Natural killer cell (primary cell): ENCODE measurements around the gene ZNF283. TPM values are rescaled to one million over a fixed set of nuclear protein-coding genes. Genes with fewer than 3 reads are reported as not detected.
A peak's percentile ranks its signal among the peaks of the same experiment; 100 is the strongest.

ENCODE experiments used
- ATAC-seq, 3 donors: fragments of 150-1000 bp in 2 of 3; fragments of 200-7000 bp in 1 of 3; cut with Tn5 transposase; 1 replicate in 1 of 3; 2 replicates in 2 of 3; pipeline ENCODE4 v1.10.0; 2021; ENCODE audit warnings: mild to moderate bottlenecking in 2 of 3, moderate library complexity in 2 of 3
- DNase-seq, 2 donors: peaks; one replicate each; pipeline versions ENCODE4 v3.0.0 to v3.0.0-alpha.2; 2013 to 2021; ENCODE audit warnings: mixed read lengths in 1 of 2
- H3K27ac ChIP-seq: one replicate; pipeline ENCODE4 v1.5.1; 2013; ENCODE audit warnings: mild to moderate bottlenecking, low read length
- H3K27me3 ChIP-seq: one replicate; pipeline ENCODE4 v1.6.1; 2013; ENCODE audit warnings: low read length; ENCODE audit not compliant: control insufficient read depth, insufficient read depth
- H3K36me3 ChIP-seq: one replicate; pipeline ENCODE4 v1.6.1; 2013; ENCODE audit warnings: low read length; ENCODE audit not compliant: control insufficient read depth, insufficient read depth
- H3K4me1 ChIP-seq: one replicate; pipeline ENCODE4 v1.6.1; 2013; ENCODE audit warnings: low read length; ENCODE audit not compliant: control insufficient read depth, insufficient read depth
- H3K4me3 ChIP-seq: one replicate; pipeline ENCODE4 v1.5.1; 2013; ENCODE audit warnings: low read length
- H3K9me3 ChIP-seq: one replicate; pipeline ENCODE4 v1.6.1; 2013; ENCODE audit warnings: low read length; ENCODE audit not compliant: control insufficient read depth, insufficient read depth
- H3K27ac Mint-ChIP-seq, 2 donors: one replicate each; pipeline ENCODE4 v1.8.0; 2022; ENCODE audit warnings: mild to moderate bottlenecking in 2 of 2, mixed read lengths in 2 of 2, moderate library complexity in 1 of 2
- H3K27me3 Mint-ChIP-seq, 2 donors: one replicate each; pipeline ENCODE4 v1.8.0; 2022; ENCODE audit warnings: low read depth in 2 of 2, mixed read lengths in 2 of 2
- H3K36me3 Mint-ChIP-seq: one replicate; pipeline ENCODE4 v1.8.0; 2022; ENCODE audit warnings: mixed read lengths
- H3K4me1 Mint-ChIP-seq, 2 donors: one replicate each; pipeline ENCODE4 v1.8.0; 2022; ENCODE audit warnings: mixed read lengths in 2 of 2
- H3K4me3 Mint-ChIP-seq: one replicate; pipeline ENCODE4 v1.8.0; 2022; ENCODE audit warnings: mild to moderate bottlenecking, moderate library complexity, mixed read lengths
- H3K9me3 Mint-ChIP-seq, 2 donors: one replicate each; pipeline ENCODE4 v1.8.0; 2022; ENCODE audit warnings: mixed read lengths in 2 of 2
- WGBS: methylation state at CpG from one replicate; pipeline ENCODE4 v1.1.7; 2013; ENCODE audit warnings: missing lambda C conversion rate; ENCODE audit not compliant: insufficient coverage; 5-methylcytosine and 5-hydroxymethylcytosine counted together
- intact Hi-C: fragments of 100-400 bp; cut with micrococcal nuclease; formaldehyde crosslinking; loops from one replicate; pipeline ENCODE4 v1.14.2; 2022
- total RNA-seq, 4 donors: library from RNA; stranded (reverse); fragments of 120-200 nt in 1 of 4; gene quantifications; one replicate each; pipeline versions ENCODE4 v1.2.3 to v1.2.4, GENCODE V29; 2013 to 2022
- TF ChIP-seq, protein P1 (sequence below): fragments of 200-600 bp; IDR thresholded peaks from one replicate; pipeline ENCODE4 v1.8.0; 2022; ENCODE audit warnings: antibody characterized with exemption

The ZNF283 gene
- total RNA-seq, 3 donors from 2014 or later (not counting 1 experiment from before 2014, with no cell fraction given): 4.1 to 8.0 (median 7.1) TPM

DNA sequence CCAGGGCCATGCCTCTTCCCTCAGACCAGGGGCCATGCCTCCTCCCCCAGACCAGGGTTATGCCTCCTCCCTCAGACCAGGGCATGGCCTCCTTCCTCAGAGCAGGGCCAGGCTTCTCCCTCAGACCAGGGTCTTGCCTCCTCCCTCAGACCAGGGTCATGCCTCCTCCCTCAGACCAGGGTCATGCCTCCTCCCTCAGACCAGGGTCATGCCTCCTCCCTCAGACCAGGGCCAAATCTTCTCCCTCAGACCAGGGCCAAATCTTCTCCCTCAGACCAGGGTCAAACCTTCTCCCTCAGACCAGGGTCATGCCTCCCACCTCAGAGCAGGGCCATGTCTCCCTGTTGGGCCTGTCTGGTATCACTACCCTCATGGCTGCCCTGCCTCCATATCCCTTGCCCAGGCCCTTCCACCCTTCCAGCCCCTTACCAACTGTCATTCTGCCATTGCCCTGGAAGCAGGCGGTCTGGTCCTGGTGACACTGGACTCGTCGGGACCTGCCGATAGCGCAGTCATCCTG, 29.0 kb upstream of the ZNF283 start:
- no peak overlapping the region for H3K27ac Mint-ChIP-seq
- intact Hi-C loops: no loop called here
- H3K4me1 Mint-ChIP-seq: peaks cover 0 to 13% of the 10 kb centered on the region in 2 donors
- no peaks in the 10 kb centered on the region for H3K9me3 ChIP-seq
- H3K4me3 ChIP-seq: peak overlapping the region; percentile 38
- H3K4me1 ChIP-seq: peaks cover 9% of the 10 kb centered on the region
- H3K9me3 Mint-ChIP-seq: no peaks in the 10 kb centered on the region
- no peak for DNase-seq
- TF ChIP-seq, protein P1, sequence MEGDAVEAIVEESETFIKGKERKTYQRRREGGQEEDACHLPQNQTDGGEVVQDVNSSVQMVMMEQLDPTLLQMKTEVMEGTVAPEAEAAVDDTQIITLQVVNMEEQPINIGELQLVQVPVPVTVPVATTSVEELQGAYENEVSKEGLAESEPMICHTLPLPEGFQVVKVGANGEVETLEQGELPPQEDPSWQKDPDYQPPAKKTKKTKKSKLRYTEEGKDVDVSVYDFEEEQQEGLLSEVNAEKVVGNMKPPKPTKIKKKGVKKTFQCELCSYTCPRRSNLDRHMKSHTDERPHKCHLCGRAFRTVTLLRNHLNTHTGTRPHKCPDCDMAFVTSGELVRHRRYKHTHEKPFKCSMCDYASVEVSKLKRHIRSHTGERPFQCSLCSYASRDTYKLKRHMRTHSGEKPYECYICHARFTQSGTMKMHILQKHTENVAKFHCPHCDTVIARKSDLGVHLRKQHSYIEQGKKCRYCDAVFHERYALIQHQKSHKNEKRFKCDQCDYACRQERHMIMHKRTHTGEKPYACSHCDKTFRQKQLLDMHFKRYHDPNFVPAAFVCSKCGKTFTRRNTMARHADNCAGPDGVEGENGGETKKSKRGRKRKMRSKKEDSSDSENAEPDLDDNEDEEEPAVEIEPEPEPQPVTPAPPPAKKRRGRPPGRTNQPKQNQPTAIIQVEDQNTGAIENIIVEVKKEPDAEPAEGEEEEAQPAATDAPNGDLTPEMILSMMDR: no peak
- H3K36me3 ChIP-seq: no peaks in the 10 kb centered on the region
- no peaks in the 10 kb centered on the region for H3K36me3 Mint-ChIP-seq
- no peak for ATAC-seq
- H3K27me3 Mint-ChIP-seq: peaks cover 5 to 35% of the 10 kb centered on the region in 2 donors
- peaks cover 5% of the 10 kb centered on the region for H3K27me3 ChIP-seq
- no peak overlapping the region for H3K27ac ChIP-seq
- peak overlapping the region; percentile 81 for H3K4me3 Mint-ChIP-seq
- 54% methylated on average over 5 of the region's 5 CpGs for WGBS

GRCh38 chr19:43798546-43799409, 28.3 kb upstream of the ZNF283 start:
- Histone ChIP-seq H3K4me3 (peak overlapping the region; percentile 38), H3K27ac (no peak overlapping the region), H3K36me3 (no peaks in the 10 kb centered on the region), H3K9me3 (no peaks in the 10 kb centered on the region), H3K27me3 (no peaks in the 10 kb centered on the region), H3K4me1 (peaks cover 9% of the 10 kb centered on the region)
- DNase-seq (peak in 1 of 2 donors; percentile 60), ATAC-seq (peak in 2 of 3 donors; percentile 73 to 76)
- Mint-ChIP-seq H3K27ac (peak overlapping the region in 1 of 2 donors; percentile 42), H3K9me3 (no peaks in the 10 kb centered on the region), H3K27me3 (peaks cover 5 to 33% of the 10 kb centered on the region in 2 donors), H3K4me1 (peaks cover 0 to 13% of the 10 kb centered on the region in 2 donors), H3K4me3 (peak overlapping the region; percentile 81), H3K36me3 (no peaks in the 10 kb centered on the region)
- 19% methylated on average over 70 of the region's 70 CpGs for WGBS
- TF ChIP-seq, protein P1: no peak
- intact Hi-C loops: no loop called here

DNA sequence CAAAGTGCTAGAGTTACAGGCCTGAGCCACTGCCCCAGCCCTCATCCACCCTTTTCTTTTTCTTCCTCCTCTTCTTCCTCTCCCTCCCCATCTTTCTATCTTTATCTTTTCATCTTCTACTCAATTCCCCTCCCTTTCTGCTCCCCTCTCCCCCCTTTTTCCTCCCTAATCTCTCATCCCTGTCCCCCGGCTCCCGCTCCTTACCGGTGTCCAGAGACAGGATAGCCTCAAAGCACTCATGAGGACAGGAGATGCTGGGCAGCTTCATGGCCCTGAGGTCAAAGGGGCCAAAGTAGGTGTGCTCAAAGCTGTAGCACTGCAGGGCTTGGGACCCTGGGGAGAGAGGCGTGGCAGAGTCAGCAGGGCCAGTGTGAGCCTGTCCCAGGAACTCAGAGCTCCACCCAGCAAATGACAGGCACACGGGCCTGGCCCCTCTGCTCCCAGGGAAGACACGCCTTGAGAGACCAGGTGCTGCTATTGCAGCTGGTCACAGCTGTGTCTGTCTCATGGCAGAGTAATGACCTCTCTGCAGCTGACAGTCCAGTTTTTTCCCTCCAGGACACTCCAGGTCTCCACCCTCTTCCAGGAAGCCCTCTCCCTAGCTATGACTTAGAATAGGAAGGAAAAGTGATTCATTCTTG, 27.5 kb upstream of the ZNF283 start:
- Mint-ChIP-seq H3K4me3 (peak overlapping the region; percentile 81), H3K27ac (peak overlapping the region in 1 of 2 donors; percentile 42), H3K9me3 (no peaks in the 10 kb centered on the region), H3K27me3 (peaks cover 5 to 33% of the 10 kb centered on the region in 2 donors), H3K36me3 (no peaks in the 10 kb centered on the region), H3K4me1 (peaks cover 0 to 13% of the 10 kb centered on the region in 2 donors)
- Histone ChIP-seq H3K4me1 (peaks cover 9% of the 10 kb centered on the region), H3K27ac (no peak overlapping the region), H3K36me3 (no peaks in the 10 kb centered on the region), H3K4me3 (no peak overlapping the region), H3K27me3 (no peaks in the 10 kb centered on the region), H3K9me3 (no peaks in the 10 kb centered on the region)
- intact Hi-C loops: no loop called here
- no peak for DNase-seq
- 86% methylated on average over 6 of the region's 6 CpGs for WGBS
- no peak for ATAC-seq
- TF ChIP-seq, protein P1: no peak
